Tibial nerve (tissue), 4 donors: Measurements from ENCODE around the gene RBPJL. TPM values are rescaled to one million over a fixed set of nuclear protein-coding genes. Genes with fewer than 3 reads are reported as not detected.

Experiments used
- DNase-seq, 2 donors: peaks; one replicate each; pipeline ENCODE4 v3.0.0-alpha.2; 2019; ENCODE audit warnings: low spot score in 2 of 2
- H3K27ac ChIP-seq, 4 donors: fragments of 200-600 bp; sonication (generic) in 3 of 4; one replicate each; pipeline ENCODE4 v1.5.1; 2017 to 2019; ENCODE audit warnings: mild to moderate bottlenecking in 1 of 4
- H3K27me3 ChIP-seq, 2 donors: fragments of 200-600 bp; sonication (generic) in 1 of 2; one replicate each; pipeline versions ENCODE4 v1.5.1 to v1.6.0; 2017 to 2019
- H3K36me3 ChIP-seq, 3 donors: fragments of 200-600 bp; sonication (generic); one replicate each; pipeline ENCODE4 v1.5.1; 2018 to 2019
- H3K4me1 ChIP-seq, 4 donors: fragments of 200-600 bp; sonication (generic) in 3 of 4; one replicate each; pipeline ENCODE4 v1.5.1; 2017 to 2019
- H3K4me3 ChIP-seq, 4 donors: fragments of 200-600 bp; sonication (generic) in 3 of 4; one replicate each; pipeline ENCODE4 v1.5.1; 2017 to 2019; ENCODE audit warnings: mild to moderate bottlenecking in 1 of 4, moderate library complexity in 1 of 4
- H3K9me3 ChIP-seq, 4 donors: fragments of 200-600 bp; sonication (generic) in 3 of 4; one replicate each; pipeline ENCODE4 v1.5.1; 2017 to 2019
- EP300 ChIP-seq, 2 donors: sonication (generic); formaldehyde crosslinking; IDR thresholded peaks; one replicate each; pipeline ENCODE4 v1.6.1; 2017; ENCODE audit warnings: antibody characterized with exemption in 2 of 2, mild to moderate bottlenecking in 1 of 2
- POLR2A ChIP-seq, 2 donors: fragments of 450-650 bp; IDR thresholded peaks; one replicate each; pipeline ENCODE4 v1.6.1; 2017; ENCODE audit warnings: antibody characterized with exemption in 2 of 2, mild to moderate bottlenecking in 2 of 2, moderate library complexity in 2 of 2
- WGBS, 2 donors: methylation state at CpG; one replicate each; pipeline ENCODE4 v1.1.5; 2018; 5-methylcytosine and 5-hydroxymethylcytosine counted together
- total RNA-seq, 4 donors: library from RNA; depleted of rRNA; stranded (reverse); fragments of >200 nt; gene quantifications; one replicate each; pipeline ENCODE4 v1.1.0, GENCODE V29; 2016
- TF ChIP-seq, protein P1 (sequence below), 5 experiments: fragments of 200-600 bp in 3 of 5; fragments of 450-650 bp in 2 of 5; sonication (generic) in 3 of 5; IDR thresholded peaks; one replicate each; pipeline ENCODE4 v1.5.1; 2016 to 2019; ENCODE audit warnings: antibody characterized with exemption in 5 of 5, mild to moderate bottlenecking in 3 of 5, moderate library complexity in 2 of 5

RBPJL gene
- total RNA-seq, 4 donors from 2014 or later = 0.44 TPM; not detected in 3

DNA sequence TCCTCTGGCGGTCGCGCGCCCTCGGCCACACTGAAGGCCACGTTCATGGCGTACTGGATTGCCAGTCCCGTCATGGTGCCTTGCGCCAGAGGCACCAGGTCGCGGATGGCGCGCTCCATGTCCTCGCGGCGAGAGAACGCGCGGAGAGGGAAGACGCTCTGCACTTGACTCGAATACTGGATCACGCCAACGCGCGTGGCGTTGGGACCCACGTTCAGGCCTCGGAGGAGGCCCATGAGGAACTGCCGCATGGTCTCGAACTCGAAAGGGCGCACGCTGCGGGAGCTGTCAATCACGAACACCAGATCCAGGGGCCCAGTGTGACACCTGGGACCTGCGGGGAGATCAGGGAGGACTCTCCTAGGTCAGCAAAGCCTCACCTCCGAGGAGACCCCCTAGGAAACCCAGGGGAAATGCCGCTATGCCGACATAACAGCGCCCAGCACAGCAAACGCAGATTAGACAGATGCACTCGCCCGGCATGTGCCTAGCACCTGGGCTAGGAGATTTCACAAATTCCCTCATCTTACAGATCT lies 2.1 kb upstream of the RBPJL start:
- 83 to 84% methylated on average over 43 of the region's 43 CpGs for WGBS, 2 donors
- Histone ChIP-seq H3K9me3 (no peaks in the 10 kb centered on the region), H3K36me3 (no peaks in the 10 kb centered on the region), H3K27me3 (peaks cover 0 to 47% of the 10 kb centered on the region in 2 donors), H3K4me3 (no peak overlapping the region), H3K27ac (no peak overlapping the region), H3K4me1 (peaks cover 0 to 23% (median 0%) of the 10 kb centered on the region in 4 donors)
- no peak for DNase-seq
- no peak for TF ChIP-seq EP300 (IDR thresholded peaks at IDR 0.05)
- TF ChIP-seq, protein P1, sequence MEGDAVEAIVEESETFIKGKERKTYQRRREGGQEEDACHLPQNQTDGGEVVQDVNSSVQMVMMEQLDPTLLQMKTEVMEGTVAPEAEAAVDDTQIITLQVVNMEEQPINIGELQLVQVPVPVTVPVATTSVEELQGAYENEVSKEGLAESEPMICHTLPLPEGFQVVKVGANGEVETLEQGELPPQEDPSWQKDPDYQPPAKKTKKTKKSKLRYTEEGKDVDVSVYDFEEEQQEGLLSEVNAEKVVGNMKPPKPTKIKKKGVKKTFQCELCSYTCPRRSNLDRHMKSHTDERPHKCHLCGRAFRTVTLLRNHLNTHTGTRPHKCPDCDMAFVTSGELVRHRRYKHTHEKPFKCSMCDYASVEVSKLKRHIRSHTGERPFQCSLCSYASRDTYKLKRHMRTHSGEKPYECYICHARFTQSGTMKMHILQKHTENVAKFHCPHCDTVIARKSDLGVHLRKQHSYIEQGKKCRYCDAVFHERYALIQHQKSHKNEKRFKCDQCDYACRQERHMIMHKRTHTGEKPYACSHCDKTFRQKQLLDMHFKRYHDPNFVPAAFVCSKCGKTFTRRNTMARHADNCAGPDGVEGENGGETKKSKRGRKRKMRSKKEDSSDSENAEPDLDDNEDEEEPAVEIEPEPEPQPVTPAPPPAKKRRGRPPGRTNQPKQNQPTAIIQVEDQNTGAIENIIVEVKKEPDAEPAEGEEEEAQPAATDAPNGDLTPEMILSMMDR (IDR thresholded peaks at IDR 0.05) = no peak
- TF ChIP-seq POLR2A (IDR thresholded peaks at IDR 0.05) = no peak

DNA sequence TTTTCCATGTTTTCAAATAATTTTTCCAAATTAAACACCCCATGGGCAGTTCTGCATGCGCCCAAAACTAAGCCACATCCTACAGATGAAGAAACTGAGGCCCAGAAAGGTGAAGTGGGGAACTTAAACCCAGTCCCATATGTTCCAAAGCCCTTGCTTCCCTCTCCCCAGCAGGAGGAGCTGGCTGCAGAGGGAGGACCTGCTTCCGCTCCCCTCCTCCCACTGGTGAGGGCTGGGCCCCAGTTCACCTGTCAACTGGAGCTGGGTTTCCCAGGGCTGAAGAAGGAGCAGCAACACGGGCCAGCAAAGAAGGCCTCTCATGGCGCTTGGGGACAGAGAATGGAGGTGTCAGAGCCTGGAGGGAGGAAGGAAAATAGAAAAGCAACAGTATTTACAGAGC lies 1.4 kb upstream of the RBPJL start:
- WGBS, 2 donors = 83 to 88% methylated on average over 4 of the region's 4 CpGs

DNA sequence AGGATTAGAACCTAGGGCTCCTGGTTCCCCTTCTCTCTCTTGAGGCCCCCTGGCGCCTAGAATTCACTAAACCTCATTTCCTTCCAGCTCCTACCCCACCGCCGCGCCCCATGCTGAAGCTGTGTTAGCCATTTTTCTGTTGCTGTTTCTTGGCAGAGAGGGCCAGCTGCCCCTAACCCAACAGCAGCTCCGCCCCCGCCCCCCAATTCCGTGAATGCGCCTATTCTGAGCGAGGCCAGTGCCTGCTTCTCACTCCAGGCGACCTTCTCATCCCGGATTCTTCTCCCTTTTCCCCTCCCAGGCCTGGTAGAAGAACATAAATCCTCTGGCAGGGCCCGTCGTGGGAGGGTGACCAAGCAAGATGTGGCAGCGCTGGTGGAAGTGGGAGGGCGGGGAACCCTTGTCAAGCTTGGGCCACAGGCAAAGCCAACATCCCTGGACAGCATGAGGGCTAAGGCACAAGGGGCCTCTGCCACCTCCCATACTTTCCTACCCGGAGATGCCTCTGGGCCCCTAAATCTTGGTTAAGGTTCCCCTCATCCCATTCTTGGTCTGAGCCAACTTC lies 518 bp downstream of the RBPJL start:
- Histone ChIP-seq H3K27ac (no peak overlapping the region), H3K4me3 (no peak overlapping the region), H3K9me3 (no peaks in the 10 kb centered on the region), H3K27me3 (peaks cover 0 to 64% of the 10 kb centered on the region in 2 donors), H3K4me1 (peaks cover 0 to 34% (median 0%) of the 10 kb centered on the region in 4 donors), H3K36me3 (no peaks in the 10 kb centered on the region)
- TF ChIP-seq EP300 (IDR thresholded peaks at IDR 0.05) (no peak), POLR2A (IDR thresholded peaks at IDR 0.05) (no peak)
- TF ChIP-seq, protein P1 (IDR thresholded peaks at IDR 0.05) = no peak
- no peak for DNase-seq
- 40 to 64% methylated on average over 16 of the region's 16 CpGs for whole genome bisulfite sequencing, 2 donors

More for the DNA sequence above, 1.4 kb upstream of the RBPJL start:
- peaks cover 0 to 23% (median 0%) of the 10 kb centered on the region in 4 donors for H3K4me1 ChIP-seq
- no peak for DNase-seq
- no peaks in the 10 kb centered on the region for H3K9me3 ChIP-seq
- TF ChIP-seq EP300 (IDR thresholded peaks at IDR 0.05) = no peak
- no peak overlapping the region for H3K4me3 ChIP-seq
- peaks cover 0 to 51% of the 10 kb centered on the region in 2 donors for H3K27me3 ChIP-seq
- no peaks in the 10 kb centered on the region for H3K36me3 ChIP-seq
- no peak overlapping the region for H3K27ac ChIP-seq

DNA sequence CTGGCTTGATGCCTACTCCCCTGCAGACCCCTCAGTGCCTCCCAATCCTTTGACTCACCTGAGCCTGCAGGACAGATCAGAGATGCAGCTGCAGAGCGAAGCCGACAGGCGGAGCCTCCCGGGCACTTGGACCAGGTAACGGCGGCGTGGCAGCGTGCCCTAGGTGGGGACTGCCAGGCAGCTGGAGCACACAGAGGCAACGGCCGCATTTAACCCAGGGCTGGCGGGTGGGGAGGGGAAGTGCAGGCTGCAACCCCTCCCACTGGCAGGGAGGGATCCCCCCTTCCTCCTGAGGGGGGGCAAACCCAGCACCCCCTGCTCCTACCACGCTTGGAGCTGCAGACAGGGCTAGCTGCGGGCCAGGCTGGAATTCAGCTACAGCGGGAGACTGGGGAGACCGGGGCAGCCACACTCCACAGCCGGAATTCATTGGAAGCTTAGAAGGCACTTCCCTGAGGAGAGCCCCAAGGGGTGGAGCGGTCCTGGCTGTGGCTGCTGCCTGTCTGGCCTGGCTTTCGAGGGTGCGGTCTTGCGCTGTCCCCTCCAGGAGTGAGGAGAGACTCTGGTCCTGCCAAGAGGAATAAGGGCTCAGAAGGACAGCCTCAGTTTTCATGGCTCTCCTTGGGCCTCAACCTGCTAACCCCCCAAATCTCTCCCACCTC lies 1.6 kb downstream of the RBPJL start, which contains the start of gene MATN4:
Gene MATN4 (minus strand): TSS at position 183 of the 662 bp plus-strand sequence. CDS start 2,717 bp downstream, outside the sequence.
- Histone ChIP-seq H3K36me3 (no peaks in the 10 kb centered on the region), H3K9me3 (no peaks in the 10 kb centered on the region), H3K4me3 (no peak within 1 kb of the TSS), H3K27me3 (peaks cover 0 to 63% of the 10 kb centered on the region in 2 donors), H3K27ac (no peak within 1 kb of the TSS), H3K4me1 (peaks cover 0 to 35% (median 0%) of the 10 kb centered on the region in 4 donors)
- TF ChIP-seq, protein P1 (IDR thresholded peaks at IDR 0.05) = no peak
- TF ChIP-seq EP300 (IDR thresholded peaks at IDR 0.05) (no peak), POLR2A (IDR thresholded peaks at IDR 0.05) (no peak)
- WGBS, 2 donors = 57 to 60% methylated on average over 13 to 17 of the region's 20 CpGs
- DNase-seq = no peak

DNA sequence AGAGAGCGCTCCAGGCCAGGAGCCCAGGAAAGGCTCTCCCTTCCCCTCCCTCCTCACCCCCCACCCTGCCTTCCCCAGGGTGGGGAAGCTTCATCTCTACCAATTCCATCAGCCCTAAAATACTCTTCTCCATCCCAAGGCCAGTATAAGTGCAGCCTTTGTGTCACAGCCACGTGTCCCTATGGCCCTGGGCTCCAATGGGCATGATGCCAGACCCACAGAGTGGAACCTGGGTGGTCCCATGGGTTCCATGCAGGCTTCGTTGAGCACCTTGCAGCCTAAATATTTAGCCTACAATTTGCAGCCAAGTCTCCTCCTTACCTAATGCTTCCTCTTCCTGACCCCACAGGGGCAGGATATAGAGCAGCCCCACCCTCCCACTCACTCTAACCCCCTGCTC lies 2.4 kb downstream of the RBPJL start:
- WGBS, 2 donors = 70 to 74% methylated on average over 3 of the region's 3 CpGs

More for the DNA sequence above, 2.4 kb downstream of the RBPJL start:
- no peak for TF ChIP-seq POLR2A (IDR thresholded peaks at IDR 0.05)
- TF ChIP-seq, protein P1 (IDR thresholded peaks at IDR 0.05) = no peak
- no peak for TF ChIP-seq EP300 (IDR thresholded peaks at IDR 0.05)
- DNase-seq = no peak
- Histone ChIP-seq H3K4me3 (no peak overlapping the region), H3K27me3 (peaks cover 0 to 65% of the 10 kb centered on the region in 2 donors), H3K27ac (no peak overlapping the region), H3K36me3 (no peaks in the 10 kb centered on the region), H3K4me1 (peaks cover 0 to 35% (median 0%) of the 10 kb centered on the region in 4 donors), H3K9me3 (no peaks in the 10 kb centered on the region)
